ENCODE measurements around the gene HDDC2.

DNA sequence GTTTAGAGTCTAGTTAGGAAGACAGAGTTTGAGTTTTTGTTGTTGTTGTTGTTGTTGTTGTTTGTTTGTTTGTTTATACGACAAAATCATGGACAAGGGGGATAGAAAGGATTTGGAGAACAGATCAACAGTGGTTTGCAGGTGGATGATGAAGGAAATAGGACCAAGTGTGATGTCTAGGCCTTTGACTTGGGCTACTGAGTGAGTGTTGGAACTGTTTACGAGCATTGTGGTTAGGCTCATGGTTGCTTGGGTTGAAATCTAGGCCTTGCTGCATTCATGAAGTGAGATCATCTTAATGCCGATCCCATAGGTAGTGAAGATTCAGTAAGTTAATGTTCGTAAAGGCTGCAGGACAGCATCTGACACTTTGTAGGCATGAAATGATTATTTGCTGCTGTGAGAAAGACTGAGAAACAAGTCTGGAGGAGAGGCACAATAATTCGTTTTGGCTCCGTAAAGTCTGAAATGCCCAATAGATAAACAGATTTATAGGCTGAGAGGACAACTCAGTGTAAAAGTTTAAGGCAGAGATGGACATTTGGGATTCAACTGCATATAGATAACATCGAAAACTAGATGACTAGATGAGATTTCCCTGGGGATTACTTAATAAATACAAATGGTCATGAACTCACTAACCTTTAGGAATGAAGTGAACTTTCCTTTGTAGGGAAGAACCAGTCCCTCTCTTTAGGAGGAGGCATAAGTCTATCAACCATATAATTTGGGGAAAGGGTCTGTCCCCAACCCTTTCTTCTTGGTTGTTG lies 70.0 kb downstream of the HDDC2 start:
- TF ChIP-seq, protein P1, sequence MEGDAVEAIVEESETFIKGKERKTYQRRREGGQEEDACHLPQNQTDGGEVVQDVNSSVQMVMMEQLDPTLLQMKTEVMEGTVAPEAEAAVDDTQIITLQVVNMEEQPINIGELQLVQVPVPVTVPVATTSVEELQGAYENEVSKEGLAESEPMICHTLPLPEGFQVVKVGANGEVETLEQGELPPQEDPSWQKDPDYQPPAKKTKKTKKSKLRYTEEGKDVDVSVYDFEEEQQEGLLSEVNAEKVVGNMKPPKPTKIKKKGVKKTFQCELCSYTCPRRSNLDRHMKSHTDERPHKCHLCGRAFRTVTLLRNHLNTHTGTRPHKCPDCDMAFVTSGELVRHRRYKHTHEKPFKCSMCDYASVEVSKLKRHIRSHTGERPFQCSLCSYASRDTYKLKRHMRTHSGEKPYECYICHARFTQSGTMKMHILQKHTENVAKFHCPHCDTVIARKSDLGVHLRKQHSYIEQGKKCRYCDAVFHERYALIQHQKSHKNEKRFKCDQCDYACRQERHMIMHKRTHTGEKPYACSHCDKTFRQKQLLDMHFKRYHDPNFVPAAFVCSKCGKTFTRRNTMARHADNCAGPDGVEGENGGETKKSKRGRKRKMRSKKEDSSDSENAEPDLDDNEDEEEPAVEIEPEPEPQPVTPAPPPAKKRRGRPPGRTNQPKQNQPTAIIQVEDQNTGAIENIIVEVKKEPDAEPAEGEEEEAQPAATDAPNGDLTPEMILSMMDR (IDR thresholded peaks at IDR 0.05): no peak
- no peak for TF ChIP-seq POLR2A (IDR thresholded peaks at IDR 0.05)

Data from body of pancreas (tissue), 4 donors.